Right lobe of liver (tissue), 4 donors: ENCODE results near the gene ZNF547.

Source experiments
- CTCF ChIP-seq, 4 donors: fragments of 200-600 bp in 3 of 4; fragments of 450-650 bp in 1 of 4; IDR thresholded peaks; one replicate each; pipeline versions ENCODE4 v1.5.1 to v1.8.0; 2016 to 2022; ENCODE audit warnings: antibody characterized with exemption in 4 of 4, mild to moderate bottlenecking in 2 of 4
- POLR2A ChIP-seq: fragments of 450-650 bp; IDR thresholded peaks from one replicate; pipeline ENCODE4 v1.6.1; 2017; ENCODE audit warnings: antibody characterized with exemption, mild to moderate bottlenecking
- donor health status: DM: no; HTN: no; CAD: no.
- donor health status: DM: no; HTN: no; CAD: no.
- donor health status: DM: no; HTN: yes; CAD: no.

- TF ChIP-seq CTCF (IDR thresholded peaks at IDR 0.05), result no peak
- no peak for TF ChIP-seq POLR2A
Observed at GRCh38 chr19:57363688-57364181, 384 bp downstream of the ZNF547 start.
